ENCODE data around the gene MCF2L2. TPM values are rescaled to one million over a fixed set of nuclear protein-coding genes. Genes with fewer than 3 reads are reported as not detected.

The MCF2L2 gene
- total RNA-seq, 1 experiment from 2014 or later, result 1.7 TPM

GRCh38 chr3:183393625-183394024, 34.8 kb downstream of the MCF2L2 start:
- H3K4me2 ChIP-seq, result no peak overlapping the region
- H4K20me1 ChIP-seq (ENCODE audit: insufficient read depth), result no peaks in the 10 kb centered on the region
- no peaks in the 10 kb centered on the region for H3K79me2 ChIP-seq (ENCODE audit: low read depth)
- H3K27ac ChIP-seq, result no peak overlapping the region
- H3F3A ChIP-seq (ENCODE audit: insufficient read depth, low read depth), result no peaks in the 10 kb centered on the region
- ChIA-PET CTCF (no interaction called here), POLR2A (ENCODE audit: unreplicated experiment) (no interaction called here)
- DNase-seq, result no peak
- H3K9me3 ChIP-seq (ENCODE audit: insufficient read depth, low read depth), result no peaks in the 10 kb centered on the region
- H3K4me3 ChIP-seq, result no peak overlapping the region
- no peaks in the 10 kb centered on the region for H3K27me3 ChIP-seq (ENCODE audit: insufficient read depth, low read depth)
- 0 out of 2 replicates have a peak, but pooled peaks cover 3% of the 10 kb centered on the region for H3K9me2 ChIP-seq (ENCODE audit: insufficient read depth)
- no peak overlapping the region for H2AFZ ChIP-seq
- TF ChIP-seq EZH2 (IDR thresholded peaks at IDR 0.05; ENCODE audit: low read depth) (no peak), CTCF (conservative IDR thresholded peaks at IDR 0.05) (no peak)
- no peaks in the 10 kb centered on the region for H3K36me3 ChIP-seq (ENCODE audit: low read depth)
- intact Hi-C loops (cut with micrococcal nuclease; ENCODE audit: unreplicated experiment), result no loop called here
- no TSS peak for BruUV-seq (replicated peaks)
- H3K4me1 ChIP-seq (replicated peaks; ENCODE audit: insufficient read depth), result peaks cover 5% of the 10 kb centered on the region; the same call in 1 of the 2 replicates

GRCh38 chr3:183392186-183393034, 36.0 kb downstream of the MCF2L2 start:
- Histone ChIP-seq H3K36me3 (ENCODE audit: low read depth) (no peaks in the 10 kb centered on the region), H3K4me3 (no peak overlapping the region), H3K27ac (no peak overlapping the region), H2AFZ (no peak overlapping the region), H3F3A (ENCODE audit: insufficient read depth, low read depth) (no peaks in the 10 kb centered on the region), H3K9me2 (ENCODE audit: insufficient read depth) (0 out of 2 replicates have a peak, but pooled peaks cover 3% of the 10 kb centered on the region), H3K79me2 (ENCODE audit: low read depth) (no peaks in the 10 kb centered on the region), H3K4me2 (no peak overlapping the region), H4K20me1 (ENCODE audit: insufficient read depth) (no peaks in the 10 kb centered on the region), H3K4me1 (replicated peaks; ENCODE audit: insufficient read depth) (peaks cover 5% of the 10 kb centered on the region; the same call in 1 of the 2 replicates), H3K9me3 (ENCODE audit: insufficient read depth, low read depth) (no peaks in the 10 kb centered on the region), H3K27me3 (ENCODE audit: insufficient read depth, low read depth) (no peaks in the 10 kb centered on the region)
- POLR2A ChIA-PET (ENCODE audit: unreplicated experiment), result no interaction called here
- CTCF ChIA-PET, result interaction anchor here (0.5 kb wide), 1 partner anchor 208 kb away, joined by 4 read pairs; no protein-coding TSS in a partner anchor
- no peak for TF ChIP-seq CTCF (conservative IDR thresholded peaks at IDR 0.05)
- TF ChIP-seq EZH2 (IDR thresholded peaks at IDR 0.05; ENCODE audit: low read depth), result no peak
- DNase-seq, result no peak
- intact Hi-C loops (cut with micrococcal nuclease; ENCODE audit: unreplicated experiment), result no loop called here
- BruUV-seq (replicated peaks), result no TSS peak

GRCh38 chr3:183391460-183391859, 37.0 kb downstream of the MCF2L2 start:
- Histone ChIP-seq H3K36me3 (ENCODE audit: low read depth) (no peaks in the 10 kb centered on the region), H3K4me2 (no peak overlapping the region), H3K9me2 (ENCODE audit: insufficient read depth) (0 out of 2 replicates have a peak, but pooled peaks cover 3% of the 10 kb centered on the region), H3K27me3 (ENCODE audit: insufficient read depth, low read depth) (no peaks in the 10 kb centered on the region), H2AFZ (no peak overlapping the region), H3K4me3 (no peak overlapping the region), H4K20me1 (ENCODE audit: insufficient read depth) (no peaks in the 10 kb centered on the region), H3K4me1 (replicated peaks; ENCODE audit: insufficient read depth) (peaks cover 5% of the 10 kb centered on the region; the same call in 1 of the 2 replicates), H3K27ac (no peak overlapping the region), H3K79me2 (ENCODE audit: low read depth) (no peaks in the 10 kb centered on the region), H3K9me3 (ENCODE audit: insufficient read depth, low read depth) (no peaks in the 10 kb centered on the region), H3F3A (ENCODE audit: insufficient read depth, low read depth) (no peaks in the 10 kb centered on the region)
- TF ChIP-seq EZH2 (IDR thresholded peaks at IDR 0.05; ENCODE audit: low read depth), result no peak
- TF ChIP-seq CTCF (conservative IDR thresholded peaks at IDR 0.05), result no peak
- no TSS peak for BruUV-seq (replicated peaks)
- ChIA-PET POLR2A (ENCODE audit: unreplicated experiment) (interaction anchor here (0.5 kb wide), 1 partner anchor 125 kb away, joined by 8 read pairs; no protein-coding TSS in a partner anchor), CTCF (interaction anchor here (0.5 kb wide), 1 partner anchor 207 kb away, joined by 4 read pairs; no protein-coding TSS in a partner anchor)
- peak in 1 of 2 experiments; percentile 11 for DNase-seq
- intact Hi-C loops (cut with micrococcal nuclease; ENCODE audit: unreplicated experiment), result no loop called here
